ENCODE results near the gene A1BG. TPM values are rescaled to one million over a fixed set of nuclear protein-coding genes. Genes with fewer than 3 reads are reported as not detected.

Gene A1BG
- total and polyA plus RNA-seq, 2 of the 13 experiments (the other 11 are each of a cell fraction or from before 2014, with no cell fraction given) = 14.7 to 41.4 TPM

GRCh38 chr19:58380037-58380661, 26.9 kb upstream of the A1BG start:
- DNase-seq (ENCODE audit: low spot score) (no peak), ATAC-seq (peak; percentile 9), FAIRE-seq (no peak)
- peak overlapping the region; percentile 56 to 81 (median 74) for H3K4me3 ChIP-seq (replicated peaks in 1 of 3; ENCODE audit: insufficient read depth in 1 of 3, low read depth in 2 of 3, low read length in 3 of 3)
- WGBS (ENCODE audit: low lambda C conversion rate) = 4% methylated on average over 15 of the region's 24 CpGs
- in situ Hi-C loops (cut with HindIII; ENCODE audit: extremely low pct_ligation_motif_present, low pct_unique_long_range_greater_than_20kb) (no loop called here), intact Hi-C loops (cut with micrococcal nuclease; ENCODE audit: unreplicated experiment) (loop anchor here (2.0 kb wide), 1 partner anchor 17 kb away; the partner anchor contains the start of gene ZNF497)
- BruUV-seq (replicated peaks) = TSS peak; percentile 43
- H3K36me3 ChIP-seq (replicated peaks in 1 of 2; ENCODE audit: control insufficient read depth in 1 of 2, insufficient read depth in 2 of 2, low read length in 2 of 2) = no peaks in the 10 kb centered on the region
- H3K9ac ChIP-seq (ENCODE audit: insufficient read depth, low read depth, low read length) = peak overlapping the region; percentile 84
- peaks cover 24% of the 10 kb centered on the region for H3K4me1 ChIP-seq (ENCODE audit: insufficient read depth, low read length)
- H3K27ac ChIP-seq (ENCODE audit: extremely low read length, insufficient read depth, low read length) = peak overlapping the region; percentile 86
- no peak overlapping the region for H2AFZ ChIP-seq (ENCODE audit: low read length)
- H4K20me1 ChIP-seq (ENCODE audit: insufficient read depth, low read length) = no peaks in the 10 kb centered on the region
- ChIA-PET CTCF (ENCODE audit: low intra/inter-chr PET ratio, low total read pairs) (no interaction called here), POLR2A (interaction anchor here (0.7 to 3.7 kb wide), 7 partner anchors 18 to 198 kb away, joined by 3 to 33 read pairs (median 3); partner anchors contain the start of genes ZBTB45, ZNF274, ZNF497 and ZNF584)
- H3K79me2 ChIP-seq (ENCODE audit: insufficient read depth, low read length) = no peaks in the 10 kb centered on the region
- peak overlapping the region; percentile 100 for H3K4me2 ChIP-seq (ENCODE audit: low read depth, low read length)
- H3K9me3 ChIP-seq (ENCODE audit: low read length) = no peaks in the 10 kb centered on the region
- H3K27me3 ChIP-seq (ENCODE audit: control insufficient read depth in 1 of 2, insufficient read depth in 2 of 2, low read length in 2 of 2) = no peaks in the 10 kb centered on the region
- no peak for TF ChIP-seq ZNF3 (CRISPR knock-in tag; IDR thresholded peaks at IDR 0.05)
- no peak for TF ChIP-seq XBP1 (CRISPR knock-in tag; IDR thresholded peaks at IDR 0.05)
- TF ChIP-seq ZNF557 (CRISPR knock-in tag; IDR thresholded peaks at IDR 0.05) = no peak; the same call in 1 of the 2 replicates
- no peak for TF ChIP-seq TARDBP (CRISPR knock-in tag; IDR thresholded peaks at IDR 0.05)
- peak; percentile 92 for TF ChIP-seq ZNF530 (CRISPR knock-in tag; IDR thresholded peaks at IDR 0.05; ENCODE audit: low read depth)
- peak; percentile 71 for TF ChIP-seq HNF4A (CRISPR knock-in tag; IDR thresholded peaks at IDR 0.05)
- TF ChIP-seq ZNF615 (CRISPR knock-in tag; IDR thresholded peaks at IDR 0.05; ENCODE audit: borderline replicate concordance) = peak; percentile 36; the same call in 1 of the 2 replicates
- TF ChIP-seq JUN (CRISPR knock-in tag; IDR thresholded peaks at IDR 0.05) = no peak
- no peak for TF ChIP-seq ZNF570 (CRISPR knock-in tag; IDR thresholded peaks at IDR 0.05; ENCODE audit: borderline replicate concordance)
- no peak for TF ChIP-seq SALL2 (CRISPR knock-in tag; IDR thresholded peaks at IDR 0.05)
- no peak for TF ChIP-seq ZNF333 (CRISPR knock-in tag; IDR thresholded peaks at IDR 0.05; ENCODE audit: borderline replicate concordance)
- TF ChIP-seq FOXA3 (CRISPR knock-in tag; IDR thresholded peaks at IDR 0.05) = no peak
- TF ChIP-seq TFAP4 (IDR thresholded peaks at IDR 0.05; ENCODE audit: borderline replicate concordance, low read depth) = no peak
- TF ChIP-seq ATF5 (CRISPR knock-in tag; IDR thresholded peaks at IDR 0.05; ENCODE audit: low read depth) = no peak
- TF ChIP-seq ZZZ3 (CRISPR knock-in tag; IDR thresholded peaks at IDR 0.05; ENCODE audit: borderline replicate concordance) = no peak
- TF ChIP-seq RBFOX2 (IDR thresholded peaks at IDR 0.05; ENCODE audit: low read depth, low read length) = no peak
- no peak for TF ChIP-seq NFE2 (CRISPR knock-in tag; IDR thresholded peaks at IDR 0.05)
- TF ChIP-seq ZNF30 (CRISPR knock-in tag; IDR thresholded peaks at IDR 0.05) = 0 out of 2 replicates have a peak, but pooled peaks have one; percentile 21
- TF ChIP-seq SKI (IDR thresholded peaks at IDR 0.05; ENCODE audit: partially characterized antibody) = no peak
